Choroid plexus epithelial cell (primary cell): ENCODE data around the gene PDE4B.
A peak's percentile ranks its signal among the peaks of the same experiment; 100 is the strongest.

Experiments
- DNase-seq: peaks from one replicate; pipeline ENCODE4 v3.0.0-alpha.2; 2010; ENCODE audit warnings: low read depth
- H3K4me3 ChIP-seq: 2 replicates; pipeline ENCODE4 v1.5.1; 2011; ENCODE audit warnings: low read depth, mild to moderate bottlenecking, control low read depth, low read length, moderate library complexity
- TF ChIP-seq, protein P1 (sequence below): conservative IDR thresholded peaks from 2 replicates; pipeline ENCODE4 v1.5.1; 2011; ENCODE audit warnings: low read depth, mild to moderate bottlenecking, control low read depth, inconsistent platforms, low read length, moderate library complexity

PDE4B gene

DNA sequence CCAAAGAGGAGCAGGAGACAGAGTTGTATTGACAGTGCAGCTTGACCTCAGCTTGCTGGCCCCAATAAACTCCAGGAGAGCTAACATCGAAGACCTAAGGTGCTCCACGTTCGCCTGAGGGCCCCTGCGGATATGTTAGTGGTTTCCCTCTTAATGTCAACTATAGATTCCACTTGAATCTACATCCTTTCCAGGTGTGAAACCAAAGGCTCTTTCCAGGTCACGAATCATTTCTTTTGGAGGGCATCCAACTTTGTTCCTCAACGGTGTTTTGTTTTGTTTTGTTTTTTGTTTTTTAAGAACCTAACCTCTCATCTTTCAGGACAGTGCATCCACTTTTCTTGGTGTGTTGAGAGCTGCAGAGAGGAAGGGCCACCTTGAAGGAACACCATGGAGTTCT, 473.7 kb downstream of the PDE4B start:
- DNase-seq, result no peak
- TF ChIP-seq, protein P1, sequence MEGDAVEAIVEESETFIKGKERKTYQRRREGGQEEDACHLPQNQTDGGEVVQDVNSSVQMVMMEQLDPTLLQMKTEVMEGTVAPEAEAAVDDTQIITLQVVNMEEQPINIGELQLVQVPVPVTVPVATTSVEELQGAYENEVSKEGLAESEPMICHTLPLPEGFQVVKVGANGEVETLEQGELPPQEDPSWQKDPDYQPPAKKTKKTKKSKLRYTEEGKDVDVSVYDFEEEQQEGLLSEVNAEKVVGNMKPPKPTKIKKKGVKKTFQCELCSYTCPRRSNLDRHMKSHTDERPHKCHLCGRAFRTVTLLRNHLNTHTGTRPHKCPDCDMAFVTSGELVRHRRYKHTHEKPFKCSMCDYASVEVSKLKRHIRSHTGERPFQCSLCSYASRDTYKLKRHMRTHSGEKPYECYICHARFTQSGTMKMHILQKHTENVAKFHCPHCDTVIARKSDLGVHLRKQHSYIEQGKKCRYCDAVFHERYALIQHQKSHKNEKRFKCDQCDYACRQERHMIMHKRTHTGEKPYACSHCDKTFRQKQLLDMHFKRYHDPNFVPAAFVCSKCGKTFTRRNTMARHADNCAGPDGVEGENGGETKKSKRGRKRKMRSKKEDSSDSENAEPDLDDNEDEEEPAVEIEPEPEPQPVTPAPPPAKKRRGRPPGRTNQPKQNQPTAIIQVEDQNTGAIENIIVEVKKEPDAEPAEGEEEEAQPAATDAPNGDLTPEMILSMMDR, result no peak
- no peak overlapping the region for H3K4me3 ChIP-seq

DNA sequence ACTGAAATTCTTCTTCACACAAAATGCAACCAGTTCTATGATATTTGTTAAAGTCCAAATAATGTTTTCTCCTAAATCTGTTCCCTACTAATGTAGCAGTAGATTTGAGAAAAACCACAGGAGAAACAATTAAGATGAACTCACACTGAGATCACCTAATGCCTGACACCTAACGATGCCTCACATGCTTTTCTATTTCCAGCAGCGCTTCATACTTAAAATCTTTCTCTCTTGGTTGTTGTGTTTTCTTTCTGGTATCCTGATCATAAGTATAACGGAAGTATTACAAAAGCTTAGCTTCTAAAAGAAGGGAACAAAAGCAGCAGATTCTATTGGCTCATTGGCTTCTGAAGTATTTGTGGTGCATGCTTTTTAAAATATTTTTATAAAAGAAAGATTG, 474.1 kb downstream of the PDE4B start:
- H3K4me3 ChIP-seq, result no peak overlapping the region
- DNase-seq, result peak; percentile 63
- TF ChIP-seq, protein P1, result no peak

DNA sequence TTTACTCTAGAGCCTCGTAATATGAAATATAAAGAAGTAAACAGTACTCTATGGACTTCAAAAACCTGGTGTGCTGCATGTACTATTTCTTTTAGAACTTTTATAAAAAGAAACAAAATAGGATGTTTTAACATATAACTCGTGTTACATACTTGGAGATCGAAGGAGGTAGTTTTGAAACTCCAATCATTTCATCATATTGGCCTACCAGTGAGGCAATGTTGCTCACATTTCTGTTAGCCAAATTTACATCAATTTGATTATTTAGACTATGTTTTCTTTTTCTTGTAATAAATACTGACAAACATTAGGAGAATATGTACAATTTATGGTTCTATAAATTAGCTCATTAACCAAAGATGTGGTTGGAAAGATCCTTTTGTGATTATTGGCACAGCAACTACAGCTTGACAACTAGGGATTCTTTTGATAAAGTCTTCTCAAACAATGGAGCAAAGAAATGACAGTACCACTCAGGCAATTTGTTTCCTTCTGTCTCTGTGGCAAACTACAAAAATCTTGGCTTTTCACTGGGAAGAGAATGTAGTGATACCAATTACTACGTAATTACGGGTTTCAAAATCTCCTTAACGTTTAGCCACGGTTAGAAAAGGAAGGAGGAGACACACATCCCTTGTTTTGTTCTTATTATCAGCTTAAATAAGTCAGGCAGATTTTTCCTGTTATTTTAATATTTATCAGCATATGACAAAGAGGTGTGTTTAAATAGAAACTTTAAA, 474.7 kb downstream of the PDE4B start:
- TF ChIP-seq, protein P1, result no peak
- no peak for DNase-seq
- no peak overlapping the region for H3K4me3 ChIP-seq

DNA sequence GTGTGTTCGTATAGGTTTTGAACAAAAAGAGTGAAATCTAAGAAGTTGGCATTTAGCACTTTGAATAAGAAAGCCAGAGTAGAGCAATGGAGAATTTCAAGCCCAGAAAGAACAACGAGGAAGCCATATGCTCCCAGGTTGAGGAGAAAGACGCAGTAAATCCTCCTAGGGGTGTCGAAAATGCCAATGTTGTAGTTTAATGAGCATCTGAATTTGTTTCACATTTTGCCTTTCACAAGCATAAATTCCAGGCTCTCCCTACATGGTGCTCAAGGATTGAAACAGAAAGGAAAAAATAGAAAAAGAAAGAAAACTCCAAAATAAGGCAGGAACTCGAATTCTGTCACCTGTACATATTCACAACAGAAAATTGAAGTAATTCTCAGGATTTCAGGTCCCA, 476.5 kb downstream of the PDE4B start:
- H3K4me3 ChIP-seq, result no peak overlapping the region
- no peak for DNase-seq
- TF ChIP-seq, protein P1, result no peak

DNA sequence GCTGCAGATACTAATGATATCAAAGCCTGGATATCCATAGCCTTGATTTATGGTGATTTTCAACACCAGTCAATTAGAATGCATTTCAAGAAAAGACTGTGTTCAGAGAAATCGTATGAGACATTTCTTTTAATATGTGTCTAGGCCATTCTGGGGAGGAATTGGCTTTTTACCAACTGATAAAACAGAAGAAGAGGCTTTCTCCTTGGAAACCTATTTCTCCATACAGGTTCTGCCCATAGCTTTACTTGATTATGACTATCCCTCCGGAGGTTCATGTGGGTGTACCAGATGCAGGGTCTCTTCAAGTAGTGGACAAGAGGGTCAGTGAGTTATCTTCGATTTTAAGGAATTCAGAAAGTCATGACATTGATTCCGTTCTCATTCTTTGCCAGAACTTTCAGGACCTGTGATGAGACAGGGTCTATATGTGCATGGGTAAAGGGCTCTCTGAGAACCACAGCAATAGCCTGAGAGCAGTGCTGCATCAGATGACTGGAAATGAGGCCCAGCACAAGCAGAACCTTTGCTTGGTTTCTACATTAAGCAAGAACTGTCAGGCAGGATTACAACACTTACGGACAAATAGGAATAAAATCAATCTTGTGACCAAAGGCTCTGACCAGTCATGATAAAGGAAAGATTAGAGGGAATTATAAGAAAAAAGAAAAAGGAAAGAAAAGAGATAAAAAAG, 477.6 kb downstream of the PDE4B start:
- no peak overlapping the region for H3K4me3 ChIP-seq
- peak; percentile 94 for DNase-seq
- TF ChIP-seq, protein P1, result no peak

DNA sequence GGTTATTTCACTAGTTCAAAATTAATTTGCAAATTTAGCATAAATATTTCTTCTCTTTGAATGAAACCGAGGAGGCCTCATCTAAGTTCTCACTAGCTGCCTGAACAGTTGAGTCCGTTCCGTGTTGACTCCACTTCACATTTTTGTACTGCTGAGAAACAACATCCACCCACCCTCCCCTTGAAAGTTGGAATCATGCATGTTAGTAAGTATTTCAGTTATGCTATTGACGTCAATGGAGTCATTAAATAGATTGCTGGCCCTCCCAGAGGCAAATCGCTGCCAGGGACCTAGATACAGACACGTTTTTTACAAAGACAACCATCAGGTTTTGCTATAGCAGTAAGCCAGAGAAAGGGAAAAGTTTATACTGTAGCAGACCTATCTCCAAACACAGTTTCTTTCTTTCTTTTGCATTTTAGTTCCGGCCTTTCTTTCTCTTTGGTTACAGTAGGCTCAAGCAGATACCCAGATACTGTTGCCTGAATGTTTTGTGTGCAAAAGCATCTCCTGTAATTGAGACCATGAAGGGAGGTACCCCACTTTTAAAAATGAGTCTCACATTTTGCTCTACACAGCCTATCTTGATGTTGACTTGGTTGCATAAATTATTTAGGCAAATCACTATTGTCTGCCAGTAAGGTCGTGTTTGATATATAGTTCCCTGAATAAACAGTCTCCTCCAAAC, 478.7 kb downstream of the PDE4B start:
- H3K4me3 ChIP-seq, result peak overlapping the region; percentile 3
- DNase-seq, result peak; percentile 99
- TF ChIP-seq, protein P1, result no peak
